SK-N-MC (cell line): ENCODE results near the gene GSTT2B.
"Not testable (repeated sequence)": the region's sequence is repeated elsewhere in the genome, so short reads cannot be mapped to it uniquely, and the experiment has no call there.

Experiments used
- EZH2 ChIP-seq: fragments of 200-600 bp; sonication (generic); IDR thresholded peaks from one replicate; pipeline ENCODE4 v1.6.1; 2017; ENCODE audit warnings: antibody characterized with exemption
- FOXP2 ChIP-seq: optimal IDR thresholded peaks from 2 replicates; pipeline ENCODE3; 2011; ENCODE audit warnings: mild to moderate bottlenecking, moderate library complexity; ENCODE audit not compliant: insufficient read depth; ENCODE audit errors: extremely low read length, control extremely low read depth

DNA sequence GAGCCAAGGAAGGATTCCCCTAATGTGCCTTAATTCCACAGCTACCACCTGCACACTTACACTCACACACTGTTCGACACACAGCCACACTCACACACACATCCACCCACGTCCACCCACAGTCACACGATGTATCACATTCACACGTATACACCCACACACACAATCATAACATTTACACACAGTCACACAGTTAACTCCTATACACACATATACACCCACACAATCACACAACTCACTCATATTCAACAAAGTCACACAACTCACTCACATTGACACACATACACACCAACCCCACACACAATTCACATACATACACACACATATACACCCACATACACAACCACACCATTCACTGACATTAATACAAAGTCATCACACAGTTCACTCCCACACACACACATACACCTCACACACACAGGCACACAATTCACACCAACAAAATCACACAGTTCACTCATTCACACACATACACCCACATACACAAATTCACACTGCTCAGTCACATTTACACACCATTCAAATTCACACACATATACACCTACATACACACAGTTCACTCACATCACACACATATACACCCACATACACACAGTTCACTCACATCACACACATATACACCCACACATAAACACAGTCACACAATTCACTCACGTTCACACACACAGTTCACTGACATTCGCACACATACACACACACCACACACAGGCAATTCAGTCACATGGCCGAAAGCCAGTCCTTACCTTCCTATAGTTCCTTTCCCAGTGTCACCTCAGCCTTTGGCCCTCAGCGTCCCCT, 6.6 kb downstream of the GSTT2B start:
- TF ChIP-seq FOXP2, EZH2: not testable (repeated sequence)
